ENCODE results near the gene CALCR. TPM values are rescaled to one million over a fixed set of nuclear protein-coding genes. Genes with fewer than 3 reads are reported as not detected.
"Not testable (repeated sequence)": the region's sequence is repeated elsewhere in the genome, so short reads cannot be mapped to it uniquely, and the experiment has no call there.

Gene CALCR
- total RNA-seq, 1 donor from 2014 or later, result 0.17 TPM

- no peak for DNase-seq (ENCODE audit: low spot score)
Measured at GRCh38 chr7:93562106-93562505, 12.4 kb downstream of the CALCR start.

GRCh38 chr7:93559639-93560491 is 14.7 kb downstream of the CALCR start:
- no peak for DNase-seq (ENCODE audit: low spot score)

GRCh38 chr7:93558705-93559614 is 15.6 kb downstream of the CALCR start:
- no peak for DNase-seq (ENCODE audit: low spot score)

- no peak for DNase-seq (ENCODE audit: low spot score)
Measured at GRCh38 chr7:93551931-93552330, 22.6 kb downstream of the CALCR start.

GRCh38 chr7:93551063-93551895 is 23.2 kb downstream of the CALCR start:
- DNase-seq (ENCODE audit: low spot score), result no peak

GRCh38 chr7:93547716-93548115 is 26.8 kb downstream of the CALCR start:
- DNase-seq (ENCODE audit: low spot score), result no peak

- no peak for DNase-seq (ENCODE audit: low spot score)
Measured at GRCh38 chr7:93544691-93545090, 29.8 kb downstream of the CALCR start.

GRCh38 chr7:93538061-93538460 is 36.5 kb downstream of the CALCR start:
- no peak for DNase-seq (ENCODE audit: low spot score)

GRCh38 chr7:93535616-93536015 is 38.9 kb downstream of the CALCR start:
- DNase-seq (ENCODE audit: low spot score), result no peak

GRCh38 chr7:93530701-93531100 is 43.8 kb downstream of the CALCR start:
- no peak for DNase-seq (ENCODE audit: low spot score)

- DNase-seq (ENCODE audit: low spot score), result no peak
Measured at GRCh38 chr7:93516834-93517233, 57.7 kb downstream of the CALCR start.

GRCh38 chr7:93515144-93515543 is 59.4 kb downstream of the CALCR start:
- DNase-seq (ENCODE audit: low spot score), result no peak

- DNase-seq (ENCODE audit: low spot score), result no peak
Measured at GRCh38 chr7:93509303-93509702, 65.2 kb downstream of the CALCR start.

GRCh38 chr7:93503088-93503487 is 71.4 kb downstream of the CALCR start:
- no peak for DNase-seq (ENCODE audit: low spot score)

GRCh38 chr7:93491860-93492259 is 82.7 kb downstream of the CALCR start:
- DNase-seq (ENCODE audit: low spot score), result not testable (repeated sequence)

GRCh38 chr7:93476491-93477344 is 97.8 kb downstream of the CALCR start:
- no peak for DNase-seq (ENCODE audit: low spot score)

- no peak for DNase-seq (ENCODE audit: low spot score)
Measured at GRCh38 chr7:93475811-93476210, 98.7 kb downstream of the CALCR start.

- no peak for DNase-seq (ENCODE audit: low spot score)
Measured at GRCh38 chr7:93471456-93471855, 103.1 kb downstream of the CALCR start.

GRCh38 chr7:93463764-93464163 is 110.8 kb downstream of the CALCR start:
- no peak for DNase-seq (ENCODE audit: low spot score)

GRCh38 chr7:93461350-93461749 is 113.2 kb downstream of the CALCR start:
- DNase-seq (ENCODE audit: low spot score), result no peak

- DNase-seq (ENCODE audit: low spot score), result no peak
Measured at GRCh38 chr7:93453262-93453661, 121.3 kb downstream of the CALCR start.
